ENCODE measurements around the gene RHBDL1.

Gene RHBDL1

DNA sequence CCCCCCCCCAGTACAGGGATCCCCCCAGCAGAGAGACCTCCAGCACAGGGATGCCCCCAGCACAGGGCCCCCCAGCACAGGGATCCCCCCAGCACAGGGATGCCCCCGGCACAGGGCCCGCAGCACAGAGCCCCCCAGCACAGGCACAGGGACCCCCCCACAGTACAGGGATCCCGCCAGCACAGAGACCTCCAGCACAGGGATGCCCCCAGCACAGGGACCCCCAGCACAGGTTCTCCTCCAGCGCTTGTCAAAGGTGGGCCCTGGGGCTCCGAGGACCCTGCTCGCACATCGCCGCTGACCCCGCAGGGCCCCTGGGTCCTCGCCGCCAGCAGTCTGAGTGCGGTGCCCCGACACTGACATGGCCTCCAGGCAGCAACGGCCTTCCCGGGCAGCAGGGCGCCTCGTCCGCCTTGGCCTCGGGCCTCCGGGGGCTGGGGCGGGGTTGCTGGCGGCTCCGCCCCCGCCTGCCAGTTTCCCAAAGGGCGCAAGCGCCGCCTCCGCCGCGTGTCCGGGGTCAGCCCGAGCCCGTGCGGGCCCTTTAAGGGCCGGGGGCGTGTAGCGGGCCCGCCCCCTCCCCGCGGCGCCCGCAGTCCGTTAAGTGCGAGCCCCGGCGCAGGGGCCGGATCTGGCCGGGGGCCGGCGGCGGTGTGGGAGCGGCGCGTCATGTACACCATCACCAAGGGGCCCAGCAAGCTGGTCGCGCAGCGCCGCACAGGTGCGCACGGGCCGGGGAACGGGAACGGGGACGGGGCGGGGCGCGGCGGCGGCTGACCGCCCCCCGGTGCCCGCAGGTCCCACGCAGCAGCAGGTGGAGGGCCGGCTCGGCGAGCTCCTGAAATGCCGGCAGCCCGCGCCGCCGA is 33.9 kb upstream of the RHBDL1 start, which contains the start of gene MCRIP2:
MCRIP2 (plus strand) TSS at position 503 of the 863 bp plus-strand sequence; CDS start at position 667, 164 bp downstream.
- H3K9me3 ChIP-seq (ENCODE audit: control insufficient read depth, insufficient read depth, low read depth, low read length): no peaks in the 10 kb centered on the region
- H3K36me3 ChIP-seq (ENCODE audit: control insufficient read depth in 2 of 2, insufficient read depth in 1 of 2, low read length in 2 of 2): no peaks in the 10 kb centered on the region; a peak in 1 of 3 replicates
- H3K4me3 ChIP-seq (ENCODE audit: low read depth, low read length): peak within 1 kb of the TSS; percentile 52
- peaks cover 8% of the 10 kb centered on the region; the same call in 1 of the 2 replicates for H3K4me1 ChIP-seq (ENCODE audit: control insufficient read depth, insufficient read depth, low read length)
- H3K27ac ChIP-seq (ENCODE audit: extremely low read depth, low read depth, low read length): peak within 1 kb of the TSS; percentile 66; the same call in 1 of the 2 replicates
- POLR2A ChIA-PET: no interaction called here
- CTCF ChIA-PET: no interaction called here
- TF ChIP-seq ZBTB17 (tag by site-specific recombination; IDR thresholded peaks at IDR 0.05) (no peak), ZNF416 (tag by site-specific recombination; IDR thresholded peaks at IDR 0.05) (no peak), ZBTB20 (tag by site-specific recombination; IDR thresholded peaks at IDR 0.05) (peak; percentile 65), ZNF670 (tag by site-specific recombination; IDR thresholded peaks at IDR 0.05; ENCODE audit: low read depth) (no peak), ZNF292 (tag by site-specific recombination; IDR thresholded peaks at IDR 0.05; ENCODE audit: borderline replicate concordance, low read depth) (no peak), ZNF600 (tag by site-specific recombination; IDR thresholded peaks at IDR 0.05) (0 out of 2 replicates have a peak, but pooled peaks have one; percentile 28), GLIS2 (tag by site-specific recombination; IDR thresholded peaks at IDR 0.05) (peak; percentile 69; the same call in 1 of the 2 replicates), BCL11B (tag by site-specific recombination; IDR thresholded peaks at IDR 0.05; ENCODE audit: low read depth) (no peak), KLF1 (tag by site-specific recombination; IDR thresholded peaks at IDR 0.05) (peak; percentile 63), ZFHX2 (tag by site-specific recombination; conservative IDR thresholded peaks at IDR 0.05) (peak; percentile 88), KLF8 (tag by site-specific recombination; IDR thresholded peaks at IDR 0.05) (peak; percentile 20; the same call in 1 of the 2 replicates), ZBTB8A (tag by site-specific recombination; IDR thresholded peaks at IDR 0.05) (peak; percentile 92), ZNF423 (tag by site-specific recombination; IDR thresholded peaks at IDR 0.05) (0 out of 2 replicates have a peak, but pooled peaks have one; percentile 26), ZNF558 (tag by site-specific recombination; IDR thresholded peaks at IDR 0.05) (no peak), KLF10 (tag by site-specific recombination; IDR thresholded peaks at IDR 0.05) (peak; percentile 97), ZNF514 (tag by site-specific recombination; IDR thresholded peaks at IDR 0.05) (no peak), ZNF768 (tag by site-specific recombination; IDR thresholded peaks at IDR 0.05) (no peak), ZNF629 (tag by site-specific recombination; IDR thresholded peaks at IDR 0.05) (no peak), ZNF585B (tag by site-specific recombination; IDR thresholded peaks at IDR 0.05) (no peak), KLF9 (tag by site-specific recombination; IDR thresholded peaks at IDR 0.05; ENCODE audit: low read depth) (peak; percentile 84), ZNF324 (tag by site-specific recombination; IDR thresholded peaks at IDR 0.05) (no peak), SP7 (tag by site-specific recombination; IDR thresholded peaks at IDR 0.05) (peak; percentile 35; the same call in 1 of the 2 replicates), ZNF561 (tag by site-specific recombination; IDR thresholded peaks at IDR 0.05; ENCODE audit: borderline replicate concordance) (peak; percentile 64; the same call in 1 of the 2 replicates), ZNF16 (tag by site-specific recombination; IDR thresholded peaks at IDR 0.05; ENCODE audit: low read depth) (no peak), ZIC2 (tag by site-specific recombination; IDR thresholded peaks at IDR 0.05) (peak; percentile 49; the same call in 1 of the 2 replicates), ZNF202 (tag by site-specific recombination; IDR thresholded peaks at IDR 0.05; ENCODE audit: borderline replicate concordance) (no peak)
- TF ChIP-seq, protein P1, sequence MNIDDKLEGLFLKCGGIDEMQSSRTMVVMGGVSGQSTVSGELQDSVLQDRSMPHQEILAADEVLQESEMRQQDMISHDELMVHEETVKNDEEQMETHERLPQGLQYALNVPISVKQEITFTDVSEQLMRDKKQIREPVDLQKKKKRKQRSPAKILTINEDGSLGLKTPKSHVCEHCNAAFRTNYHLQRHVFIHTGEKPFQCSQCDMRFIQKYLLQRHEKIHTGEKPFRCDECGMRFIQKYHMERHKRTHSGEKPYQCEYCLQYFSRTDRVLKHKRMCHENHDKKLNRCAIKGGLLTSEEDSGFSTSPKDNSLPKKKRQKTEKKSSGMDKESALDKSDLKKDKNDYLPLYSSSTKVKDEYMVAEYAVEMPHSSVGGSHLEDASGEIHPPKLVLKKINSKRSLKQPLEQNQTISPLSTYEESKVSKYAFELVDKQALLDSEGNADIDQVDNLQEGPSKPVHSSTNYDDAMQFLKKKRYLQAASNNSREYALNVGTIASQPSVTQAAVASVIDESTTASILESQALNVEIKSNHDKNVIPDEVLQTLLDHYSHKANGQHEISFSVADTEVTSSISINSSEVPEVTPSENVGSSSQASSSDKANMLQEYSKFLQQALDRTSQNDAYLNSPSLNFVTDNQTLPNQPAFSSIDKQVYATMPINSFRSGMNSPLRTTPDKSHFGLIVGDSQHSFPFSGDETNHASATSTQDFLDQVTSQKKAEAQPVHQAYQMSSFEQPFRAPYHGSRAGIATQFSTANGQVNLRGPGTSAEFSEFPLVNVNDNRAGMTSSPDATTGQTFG (tag by site-specific recombination; IDR thresholded peaks at IDR 0.05; ENCODE audit: borderline replicate concordance): no peak
- TF ChIP-seq, protein P2, sequence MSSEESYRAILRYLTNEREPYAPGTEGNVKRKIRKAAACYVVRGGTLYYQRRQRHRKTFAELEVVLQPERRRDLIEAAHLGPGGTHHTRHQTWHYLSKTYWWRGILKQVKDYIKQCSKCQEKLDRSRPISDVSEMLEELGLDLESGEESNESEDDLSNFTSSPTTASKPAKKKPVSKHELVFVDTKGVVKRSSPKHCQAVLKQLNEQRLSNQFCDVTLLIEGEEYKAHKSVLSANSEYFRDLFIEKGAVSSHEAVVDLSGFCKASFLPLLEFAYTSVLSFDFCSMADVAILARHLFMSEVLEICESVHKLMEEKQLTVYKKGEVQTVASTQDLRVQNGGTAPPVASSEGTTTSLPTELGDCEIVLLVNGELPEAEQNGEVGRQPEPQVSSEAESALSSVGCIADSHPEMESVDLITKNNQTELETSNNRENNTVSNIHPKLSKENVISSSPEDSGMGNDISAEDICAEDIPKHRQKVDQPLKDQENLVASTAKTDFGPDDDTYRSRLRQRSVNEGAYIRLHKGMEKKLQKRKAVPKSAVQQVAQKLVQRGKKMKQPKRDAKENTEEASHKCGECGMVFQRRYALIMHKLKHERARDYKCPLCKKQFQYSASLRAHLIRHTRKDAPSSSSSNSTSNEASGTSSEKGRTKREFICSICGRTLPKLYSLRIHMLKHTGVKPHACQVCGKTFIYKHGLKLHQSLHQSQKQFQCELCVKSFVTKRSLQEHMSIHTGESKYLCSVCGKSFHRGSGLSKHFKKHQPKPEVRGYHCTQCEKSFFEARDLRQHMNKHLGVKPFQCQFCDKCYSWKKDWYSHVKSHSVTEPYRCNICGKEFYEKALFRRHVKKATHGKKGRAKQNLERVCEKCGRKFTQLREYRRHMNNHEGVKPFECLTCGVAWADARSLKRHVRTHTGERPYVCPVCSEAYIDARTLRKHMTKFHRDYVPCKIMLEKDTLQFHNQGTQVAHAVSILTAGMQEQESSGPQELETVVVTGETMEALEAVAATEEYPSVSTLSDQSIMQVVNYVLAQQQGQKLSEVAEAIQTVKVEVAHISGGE (tag by site-specific recombination; conservative IDR thresholded peaks at IDR 0.05; ENCODE audit: low read depth): no peak
- TF ChIP-seq, protein P3, sequence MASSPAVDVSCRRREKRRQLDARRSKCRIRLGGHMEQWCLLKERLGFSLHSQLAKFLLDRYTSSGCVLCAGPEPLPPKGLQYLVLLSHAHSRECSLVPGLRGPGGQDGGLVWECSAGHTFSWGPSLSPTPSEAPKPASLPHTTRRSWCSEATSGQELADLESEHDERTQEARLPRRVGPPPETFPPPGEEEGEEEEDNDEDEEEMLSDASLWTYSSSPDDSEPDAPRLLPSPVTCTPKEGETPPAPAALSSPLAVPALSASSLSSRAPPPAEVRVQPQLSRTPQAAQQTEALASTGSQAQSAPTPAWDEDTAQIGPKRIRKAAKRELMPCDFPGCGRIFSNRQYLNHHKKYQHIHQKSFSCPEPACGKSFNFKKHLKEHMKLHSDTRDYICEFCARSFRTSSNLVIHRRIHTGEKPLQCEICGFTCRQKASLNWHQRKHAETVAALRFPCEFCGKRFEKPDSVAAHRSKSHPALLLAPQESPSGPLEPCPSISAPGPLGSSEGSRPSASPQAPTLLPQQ (tag by site-specific recombination; IDR thresholded peaks at IDR 0.05): no peak; the same call in 1 of the 2 replicates
